Upper lobe of right lung (tissue), 1 donor: Measurements from ENCODE around the gene PDE8A. TPM values are rescaled to one million over a fixed set of nuclear protein-coding genes. Genes with fewer than 3 reads are reported as not detected.
"Not testable (repeated sequence)": the region's sequence is repeated elsewhere in the genome, so short reads cannot be mapped to it uniquely, and the experiment has no call there.

Experiments
- ATAC-seq: fragments of 200-7000 bp; cut with Tn5 transposase; one replicate; pipeline ENCODE4 v1.9.1; 2020; ENCODE audit warnings: mild to moderate bottlenecking, moderate library complexity
- DNase-seq: peaks from one replicate; pipeline ENCODE4 v3.0.0-alpha.2; 2020
- H3K27ac ChIP-seq: fragments of 200-600 bp; one replicate; pipeline ENCODE4 v1.8.0; 2022
- H3K27me3 ChIP-seq: fragments of 200-600 bp; one replicate; pipeline ENCODE4 v1.8.0; 2022; ENCODE audit warnings: mild to moderate bottlenecking
- H3K36me3 ChIP-seq: fragments of 200-600 bp; one replicate; pipeline ENCODE4 v1.8.0; 2022
- H3K4me1 ChIP-seq: fragments of 200-600 bp; one replicate; pipeline ENCODE4 v1.8.0; 2022
- H3K4me3 ChIP-seq: fragments of 200-600 bp; one replicate; pipeline ENCODE4 v1.8.0; 2022; ENCODE audit warnings: mild to moderate bottlenecking
- H3K9me3 ChIP-seq: fragments of 200-600 bp; one replicate; pipeline ENCODE4 v1.8.0; 2022
- intact Hi-C: fragments of 100-400 bp; cut with DNase I; formaldehyde crosslinking; loops from one replicate; pipeline ENCODE4 v1.11.0; 2022
- total RNA-seq: library from RNA; stranded (reverse); fragmentation: NEBNext Ultra II Directional; extraction: Animal tissue kit (Norgen Biotek cat#: 25700); gene quantifications from one replicate; pipeline ENCODE4 v1.2.1, GENCODE V29; 2021
- TF ChIP-seq, protein P1 (sequence below): fragments of 200-600 bp; IDR thresholded peaks from one replicate; pipeline ENCODE4 v1.8.0; 2022; ENCODE audit warnings: antibody characterized with exemption
- donor health status: DM: no; HTN: yes; CAD: no; lungs with severe emphysema.

The PDE8A gene
- total RNA-seq, 1 donor from 2014 or later = 54.7 TPM

DNA sequence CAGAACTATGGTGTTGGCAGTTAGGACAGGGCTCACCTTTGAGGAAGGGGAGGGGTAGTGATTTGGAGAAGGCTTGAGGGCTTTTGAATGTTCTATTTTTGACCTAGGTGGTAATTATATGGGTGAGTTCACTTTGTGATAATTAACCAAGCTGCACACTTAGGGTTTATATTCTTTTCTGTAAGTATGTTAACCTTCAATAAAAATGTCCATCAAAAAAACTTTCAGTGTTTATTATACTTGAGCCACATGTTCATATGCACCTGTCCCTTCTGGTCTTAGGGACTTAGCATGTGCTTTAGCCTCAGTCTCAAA lies 28.4 kb downstream of the PDE8A start:
- no peak for DNase-seq
- peaks cover 48% of the 10 kb centered on the region for H3K4me1 ChIP-seq
- H3K27ac ChIP-seq = peak overlapping the region; percentile 67
- no peak for ATAC-seq
- intact Hi-C loops = no loop called here
- no peaks in the 10 kb centered on the region for H3K27me3 ChIP-seq
- H3K36me3 ChIP-seq = no peaks in the 10 kb centered on the region
- no peak overlapping the region for H3K4me3 ChIP-seq
- no peaks in the 10 kb centered on the region for H3K9me3 ChIP-seq
- TF ChIP-seq, protein P1, sequence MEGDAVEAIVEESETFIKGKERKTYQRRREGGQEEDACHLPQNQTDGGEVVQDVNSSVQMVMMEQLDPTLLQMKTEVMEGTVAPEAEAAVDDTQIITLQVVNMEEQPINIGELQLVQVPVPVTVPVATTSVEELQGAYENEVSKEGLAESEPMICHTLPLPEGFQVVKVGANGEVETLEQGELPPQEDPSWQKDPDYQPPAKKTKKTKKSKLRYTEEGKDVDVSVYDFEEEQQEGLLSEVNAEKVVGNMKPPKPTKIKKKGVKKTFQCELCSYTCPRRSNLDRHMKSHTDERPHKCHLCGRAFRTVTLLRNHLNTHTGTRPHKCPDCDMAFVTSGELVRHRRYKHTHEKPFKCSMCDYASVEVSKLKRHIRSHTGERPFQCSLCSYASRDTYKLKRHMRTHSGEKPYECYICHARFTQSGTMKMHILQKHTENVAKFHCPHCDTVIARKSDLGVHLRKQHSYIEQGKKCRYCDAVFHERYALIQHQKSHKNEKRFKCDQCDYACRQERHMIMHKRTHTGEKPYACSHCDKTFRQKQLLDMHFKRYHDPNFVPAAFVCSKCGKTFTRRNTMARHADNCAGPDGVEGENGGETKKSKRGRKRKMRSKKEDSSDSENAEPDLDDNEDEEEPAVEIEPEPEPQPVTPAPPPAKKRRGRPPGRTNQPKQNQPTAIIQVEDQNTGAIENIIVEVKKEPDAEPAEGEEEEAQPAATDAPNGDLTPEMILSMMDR = no peak

- TF ChIP-seq, protein P1 = no peak
- Histone ChIP-seq H3K27me3 (no peaks in the 10 kb centered on the region), H3K9me3 (no peaks in the 10 kb centered on the region), H3K27ac (peak overlapping the region; percentile 67), H3K4me1 (peaks cover 47% of the 10 kb centered on the region), H3K36me3 (no peaks in the 10 kb centered on the region), H3K4me3 (no peak overlapping the region)
- DNase-seq (no peak), ATAC-seq (peak; percentile 65)
- intact Hi-C loops = no loop called here
These were observed 28.9 kb downstream of the PDE8A start for GRCh38 chr15:85010386-85011159.

DNA sequence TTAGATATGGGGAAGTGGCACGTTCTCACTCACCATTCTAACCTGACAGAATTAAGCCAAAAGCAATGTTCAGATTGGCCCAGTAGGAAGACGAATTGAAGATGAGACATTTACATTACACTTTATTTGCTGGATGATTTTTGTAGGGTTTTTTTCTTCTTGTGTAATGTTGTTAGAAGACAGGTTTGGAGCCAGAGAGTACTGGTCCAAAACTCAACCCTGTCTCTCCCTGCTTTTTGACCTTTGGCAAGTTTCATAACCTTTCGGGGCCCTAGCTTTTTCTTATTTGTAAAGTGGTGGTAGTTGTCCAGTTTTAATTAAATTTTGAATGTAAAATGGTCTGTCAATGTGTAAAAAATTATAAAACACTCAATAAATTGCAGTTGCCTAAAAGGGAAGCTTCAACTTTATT lies 29.5 kb downstream of the PDE8A start:
- intact Hi-C loops = no loop called here
- DNase-seq (no peak), ATAC-seq (no peak)
- no peak overlapping the region for H3K27ac ChIP-seq
- no peaks in the 10 kb centered on the region for H3K27me3 ChIP-seq
- H3K4me1 ChIP-seq = peaks cover 47% of the 10 kb centered on the region
- no peaks in the 10 kb centered on the region for H3K36me3 ChIP-seq
- TF ChIP-seq, protein P1 = no peak
- H3K9me3 ChIP-seq = no peaks in the 10 kb centered on the region
- no peak overlapping the region for H3K4me3 ChIP-seq

GRCh38 chr15:85011724-85012123 lies 30.1 kb downstream of the PDE8A start:
- H3K9me3 ChIP-seq, H3K36me3 ChIP-seq, intact Hi-C loops, ATAC-seq, H3K4me3 ChIP-seq, H3K27me3 ChIP-seq, DNase-seq, H3K27ac ChIP-seq: not testable (repeated sequence)
- H3K4me1 ChIP-seq = peaks cover 46% of the 10 kb centered on the region

DNA sequence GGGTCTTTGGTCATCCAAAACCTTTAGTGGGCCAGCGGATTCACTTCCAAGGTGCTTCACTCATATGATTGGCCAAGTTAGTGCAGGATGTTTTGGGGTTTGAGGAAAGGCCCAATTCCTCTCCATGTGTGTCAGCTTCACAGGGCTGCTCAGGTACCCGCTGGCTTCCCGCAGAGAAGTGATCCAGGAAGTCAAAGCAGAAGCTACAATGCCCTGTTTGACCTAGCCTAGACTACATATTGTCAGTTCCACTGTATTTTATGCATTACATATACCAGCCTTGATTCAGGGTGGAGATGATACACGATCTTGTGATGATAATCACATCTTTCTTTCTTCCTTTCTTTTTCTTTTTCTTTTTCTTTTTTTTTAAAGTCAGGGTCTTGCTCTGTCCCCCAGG lies 32.1 kb downstream of the PDE8A start:
- ATAC-seq = no peak
- Histone ChIP-seq H3K36me3 (no peaks in the 10 kb centered on the region), H3K4me1 (peaks cover 28% of the 10 kb centered on the region), H3K27me3 (no peaks in the 10 kb centered on the region), H3K9me3 (no peaks in the 10 kb centered on the region), H3K4me3 (no peak overlapping the region), H3K27ac (no peak overlapping the region)
- TF ChIP-seq, protein P1 = no peak
- DNase-seq = no peak
- intact Hi-C loops = no loop called here

GRCh38 chr15:85014932-85015331 lies 33.3 kb downstream of the PDE8A start:
- DNase-seq = no peak
- no peak for ATAC-seq
- TF ChIP-seq, protein P1 = no peak
- H3K27me3 ChIP-seq = no peaks in the 10 kb centered on the region
- H3K4me3 ChIP-seq = no peak overlapping the region
- H3K36me3 ChIP-seq = no peaks in the 10 kb centered on the region
- peaks cover 20% of the 10 kb centered on the region for H3K4me1 ChIP-seq
- intact Hi-C loops = no loop called here
- H3K9me3 ChIP-seq = no peaks in the 10 kb centered on the region
- no peak overlapping the region for H3K27ac ChIP-seq
